IMR-90 (cell line): ENCODE results near the gene FOXC2.

Source experiments
- CEBPB ChIP-seq: IDR thresholded peaks from 2 replicates; pipeline ENCODE4 v1.6.1; 2012; ENCODE audit warnings: low read depth, low read length, improper control_type of control experiment
- CHD1 ChIP-seq: IDR thresholded peaks from 2 replicates; pipeline ENCODE4 v1.6.1; 2012; ENCODE audit warnings: low read depth, low read length, improper control_type of control experiment
- FOS ChIP-seq: fragments of 150-350 bp; IDR thresholded peaks from 2 replicates; pipeline ENCODE4 v1.6.1; 2016; ENCODE audit warnings: low read depth, low read length
- MAZ ChIP-seq: IDR thresholded peaks from 2 replicates; pipeline ENCODE4 v1.6.1; 2012; ENCODE audit warnings: low read depth, mild to moderate bottlenecking, low read length, improper control_type of control experiment, moderate library complexity, borderline replicate concordance
- NFE2L2 ChIP-seq: fragments of 150-350 bp; IDR thresholded peaks from 2 replicates; pipeline ENCODE4 v1.6.1; 2016; ENCODE audit warnings: low read depth, mild to moderate bottlenecking, low read length
- POLR2A ChIP-seq: IDR thresholded peaks from 2 replicates; pipeline ENCODE4 v1.6.1; 2012; ENCODE audit warnings: mild to moderate bottlenecking, low read depth, low read length
- RAD21 ChIP-seq: IDR thresholded peaks from 2 replicates; pipeline ENCODE4 v1.6.1; 2012; ENCODE audit warnings: low read length, improper control_type of control experiment
- RCOR1 ChIP-seq: IDR thresholded peaks from 2 replicates; pipeline ENCODE4 v1.6.1; 2012; ENCODE audit warnings: mild to moderate bottlenecking, low read length, improper control_type of control experiment; ENCODE audit not compliant: insufficient replicate concordance
- RFX5 ChIP-seq: IDR thresholded peaks from 2 replicates; pipeline ENCODE4 v1.8.0; 2012; ENCODE audit warnings: low read depth, mild to moderate bottlenecking, low read length, moderate library complexity
- SMC3 ChIP-seq: fragments of 150-350 bp; IDR thresholded peaks from 2 replicates; pipeline ENCODE4 v1.6.1; 2016; ENCODE audit warnings: low read depth, mild to moderate bottlenecking, antibody characterized with exemption, low read length, moderate library complexity
- TF ChIP-seq, protein P1 (sequence below): conservative IDR thresholded peaks from 2 replicates; pipeline ENCODE4 v1.5.1; 2012; ENCODE audit warnings: mild to moderate bottlenecking, low read depth, low read length, improper control_type of control experiment
- TF ChIP-seq, protein P2 (sequence below): fragments of 150-350 bp; IDR thresholded peaks from 2 replicates; pipeline ENCODE4 v1.6.1; 2017; ENCODE audit warnings: mild to moderate bottlenecking, antibody characterized with exemption, low read length, low read depth
- TF ChIP-seq, protein P3 (sequence below): fragments of 150-350 bp; IDR thresholded peaks from 2 replicates; pipeline ENCODE4 v1.6.1; 2016; ENCODE audit warnings: low read depth, mild to moderate bottlenecking, low read length, moderate library complexity, borderline replicate concordance

DNA sequence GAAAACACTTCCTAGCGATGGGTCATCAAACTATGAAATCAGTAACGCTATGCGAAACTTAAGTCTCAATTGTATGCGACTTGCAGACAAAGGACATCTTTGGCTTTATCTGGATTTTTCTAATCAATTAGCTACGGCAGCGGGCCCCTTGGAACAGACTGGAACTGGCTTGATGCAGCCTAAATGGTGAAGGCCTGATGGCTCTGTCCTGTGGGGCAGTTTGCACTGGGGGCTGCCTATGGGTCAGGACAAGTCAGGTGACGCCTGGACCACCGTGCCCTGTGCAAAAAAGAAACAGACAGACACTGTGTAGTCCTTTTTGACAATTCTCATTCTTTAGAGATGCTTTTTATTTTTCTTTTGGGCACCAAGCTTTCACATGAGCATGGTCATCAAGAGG is 33.6 kb upstream of the FOXC2 start:
- TF ChIP-seq, protein P1, sequence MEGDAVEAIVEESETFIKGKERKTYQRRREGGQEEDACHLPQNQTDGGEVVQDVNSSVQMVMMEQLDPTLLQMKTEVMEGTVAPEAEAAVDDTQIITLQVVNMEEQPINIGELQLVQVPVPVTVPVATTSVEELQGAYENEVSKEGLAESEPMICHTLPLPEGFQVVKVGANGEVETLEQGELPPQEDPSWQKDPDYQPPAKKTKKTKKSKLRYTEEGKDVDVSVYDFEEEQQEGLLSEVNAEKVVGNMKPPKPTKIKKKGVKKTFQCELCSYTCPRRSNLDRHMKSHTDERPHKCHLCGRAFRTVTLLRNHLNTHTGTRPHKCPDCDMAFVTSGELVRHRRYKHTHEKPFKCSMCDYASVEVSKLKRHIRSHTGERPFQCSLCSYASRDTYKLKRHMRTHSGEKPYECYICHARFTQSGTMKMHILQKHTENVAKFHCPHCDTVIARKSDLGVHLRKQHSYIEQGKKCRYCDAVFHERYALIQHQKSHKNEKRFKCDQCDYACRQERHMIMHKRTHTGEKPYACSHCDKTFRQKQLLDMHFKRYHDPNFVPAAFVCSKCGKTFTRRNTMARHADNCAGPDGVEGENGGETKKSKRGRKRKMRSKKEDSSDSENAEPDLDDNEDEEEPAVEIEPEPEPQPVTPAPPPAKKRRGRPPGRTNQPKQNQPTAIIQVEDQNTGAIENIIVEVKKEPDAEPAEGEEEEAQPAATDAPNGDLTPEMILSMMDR, result no peak
- TF ChIP-seq CEBPB (no peak), SMC3 (no peak), POLR2A (no peak), RAD21 (no peak), FOS (no peak), MAZ (no peak), RCOR1 (no peak), NFE2L2 (no peak), RFX5 (no peak), CHD1 (no peak)
- TF ChIP-seq, protein P2, sequence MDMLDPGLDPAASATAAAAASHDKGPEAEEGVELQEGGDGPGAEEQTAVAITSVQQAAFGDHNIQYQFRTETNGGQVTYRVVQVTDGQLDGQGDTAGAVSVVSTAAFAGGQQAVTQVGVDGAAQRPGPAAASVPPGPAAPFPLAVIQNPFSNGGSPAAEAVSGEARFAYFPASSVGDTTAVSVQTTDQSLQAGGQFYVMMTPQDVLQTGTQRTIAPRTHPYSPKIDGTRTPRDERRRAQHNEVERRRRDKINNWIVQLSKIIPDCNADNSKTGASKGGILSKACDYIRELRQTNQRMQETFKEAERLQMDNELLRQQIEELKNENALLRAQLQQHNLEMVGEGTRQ, result no peak
- TF ChIP-seq, protein P3, sequence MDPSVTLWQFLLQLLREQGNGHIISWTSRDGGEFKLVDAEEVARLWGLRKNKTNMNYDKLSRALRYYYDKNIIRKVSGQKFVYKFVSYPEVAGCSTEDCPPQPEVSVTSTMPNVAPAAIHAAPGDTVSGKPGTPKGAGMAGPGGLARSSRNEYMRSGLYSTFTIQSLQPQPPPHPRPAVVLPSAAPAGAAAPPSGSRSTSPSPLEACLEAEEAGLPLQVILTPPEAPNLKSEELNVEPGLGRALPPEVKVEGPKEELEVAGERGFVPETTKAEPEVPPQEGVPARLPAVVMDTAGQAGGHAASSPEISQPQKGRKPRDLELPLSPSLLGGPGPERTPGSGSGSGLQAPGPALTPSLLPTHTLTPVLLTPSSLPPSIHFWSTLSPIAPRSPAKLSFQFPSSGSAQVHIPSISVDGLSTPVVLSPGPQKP, result no peak
